HL-60 (cell line): ENCODE measurements around the gene DTNA.

ENCODE experiments used
- CTCF ChIP-seq: IDR thresholded peaks from one replicate; pipeline ENCODE4 v1.5.1; 2011; ENCODE audit warnings: low read length, control low read depth, inconsistent platforms; ENCODE audit not compliant: insufficient read depth
- GABPA ChIP-seq: IDR thresholded peaks from 2 replicates; pipeline ENCODE4 v1.6.1; 2012; ENCODE audit warnings: low read depth
- POLR2AphosphoS5 ChIP-seq: IDR thresholded peaks from 2 replicates; pipeline ENCODE4 v1.6.1; 2012; ENCODE audit warnings: low read depth
- REST ChIP-seq: IDR thresholded peaks from 2 replicates; pipeline ENCODE4 v1.6.1; 2012; ENCODE audit warnings: low read depth; ENCODE audit not compliant: insufficient replicate concordance
- SPI1 ChIP-seq: IDR thresholded peaks from 2 replicates; pipeline ENCODE4 v1.6.1; 2012; ENCODE audit warnings: low read depth, mild to moderate bottlenecking, borderline replicate concordance

DNA sequence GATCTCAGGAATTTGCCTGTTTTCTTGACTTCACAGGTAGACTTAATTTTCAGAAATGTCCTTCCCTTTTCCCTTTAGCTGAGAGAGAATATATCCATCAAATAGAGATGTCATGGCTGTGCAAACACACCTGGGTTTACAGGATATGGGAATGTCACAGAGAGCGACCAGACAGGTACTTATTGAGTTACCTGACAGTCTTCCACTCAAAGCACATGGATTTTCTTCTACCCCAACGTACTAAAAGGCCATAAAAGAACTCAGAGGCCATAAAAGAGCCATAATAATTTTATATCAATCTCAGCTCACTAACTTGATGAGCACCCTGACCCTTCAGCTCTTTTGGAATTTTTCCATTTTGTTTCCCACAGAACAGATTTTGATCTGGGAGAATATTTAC, 5.3 kb upstream of the DTNA start:
- TF ChIP-seq CTCF, result no peak
- no peak for TF ChIP-seq SPI1
- TF ChIP-seq POLR2AphosphoS5, result no peak
- TF ChIP-seq REST, result no peak
- TF ChIP-seq GABPA, result no peak
